Measurements from ENCODE around the gene HOMER3.
"Not testable (repeated sequence)": the region's sequence is repeated elsewhere in the genome, so short reads cannot be mapped to it uniquely, and the experiment has no call there.

Gene HOMER3

GRCh38 chr19:18952364-18953003 lies 11.5 kb upstream of the HOMER3 start:
- DNase-seq (ENCODE audit: low spot score): not testable (repeated sequence)

- no peak for DNase-seq (ENCODE audit: low spot score)
Measured at GRCh38 chr19:18951721-18952281, 10.8 kb upstream of the HOMER3 start.

- no peak for DNase-seq (ENCODE audit: low spot score)
Measured at GRCh38 chr19:18949858-18950257, 8.8 kb upstream of the HOMER3 start.

GRCh38 chr19:18948976-18949356 lies 7.9 kb upstream of the HOMER3 start:
- no peak for DNase-seq (ENCODE audit: low spot score)

GRCh38 chr19:18948075-18948975 lies 7.3 kb upstream of the HOMER3 start:
- DNase-seq (ENCODE audit: low spot score): no peak

GRCh38 chr19:18946918-18947317 lies 5.9 kb upstream of the HOMER3 start:
- no peak for DNase-seq (ENCODE audit: low spot score)

DNA sequence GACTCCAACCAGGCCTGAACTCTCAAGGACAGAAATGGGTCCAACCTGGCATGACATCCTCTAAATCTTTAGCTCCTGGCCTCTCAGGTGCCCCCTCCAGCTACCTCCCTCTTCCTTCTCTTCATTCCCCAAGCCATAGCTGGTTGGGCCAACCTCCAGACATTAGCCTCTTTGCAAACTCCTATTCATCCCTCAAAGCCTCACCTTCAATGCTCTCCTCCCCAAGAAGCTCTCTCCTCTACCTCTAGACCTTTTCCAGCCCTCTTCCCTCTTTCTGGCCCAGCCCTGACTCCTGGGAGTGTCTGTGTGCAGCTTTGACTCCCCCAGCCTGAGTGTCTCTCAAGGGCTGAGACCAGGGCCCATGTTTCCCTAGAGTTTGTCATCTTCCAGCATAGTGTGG lies 5.3 kb upstream of the HOMER3 start:
- DNase-seq (ENCODE audit: low spot score): no peak

DNA sequence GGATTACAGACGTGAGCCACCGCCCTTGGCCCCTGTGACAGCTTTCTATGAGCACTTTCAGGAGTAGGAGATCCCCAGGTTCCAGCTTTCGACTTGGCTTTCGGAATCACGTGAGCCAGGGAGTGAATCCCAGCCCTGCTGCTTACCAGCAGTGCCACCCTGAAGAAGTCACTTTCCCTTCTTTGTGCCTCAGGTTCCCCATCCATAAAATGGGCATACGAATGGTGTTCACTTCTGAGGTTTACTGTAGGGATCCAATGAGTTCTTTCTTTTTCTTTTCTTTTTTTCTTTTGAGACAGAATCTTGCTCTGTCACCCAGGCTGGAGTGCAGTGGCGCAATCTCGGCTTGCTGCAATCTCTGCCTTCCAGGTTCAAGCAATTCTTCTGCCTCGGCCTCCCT lies 4.3 kb upstream of the HOMER3 start:
- no peak for DNase-seq (ENCODE audit: low spot score)

DNA sequence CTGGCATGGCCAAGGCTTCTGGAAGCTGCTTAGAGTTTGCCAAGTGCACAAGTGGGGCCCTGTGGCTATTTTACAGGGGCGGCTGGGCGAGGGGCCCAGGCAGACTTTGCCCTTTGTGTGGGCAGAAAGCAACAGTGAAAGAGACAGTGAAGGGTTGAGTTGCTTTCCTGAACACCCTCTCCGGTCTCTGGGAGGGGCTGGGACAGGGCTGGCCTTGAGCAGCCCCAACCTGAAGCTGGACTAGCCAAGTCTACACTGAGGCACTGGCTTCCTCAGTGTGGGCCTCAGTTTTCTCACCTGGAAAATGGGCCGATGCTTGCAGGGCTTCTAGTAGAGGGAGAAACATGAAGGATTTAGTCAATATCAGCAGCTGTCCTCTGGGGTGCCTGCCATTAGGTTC lies 2.4 kb upstream of the HOMER3 start:
- no peak for DNase-seq (ENCODE audit: low spot score)

GRCh38 chr19:18942692-18943091 lies 1.7 kb upstream of the HOMER3 start:
- no peak for DNase-seq (ENCODE audit: low spot score)

DNA sequence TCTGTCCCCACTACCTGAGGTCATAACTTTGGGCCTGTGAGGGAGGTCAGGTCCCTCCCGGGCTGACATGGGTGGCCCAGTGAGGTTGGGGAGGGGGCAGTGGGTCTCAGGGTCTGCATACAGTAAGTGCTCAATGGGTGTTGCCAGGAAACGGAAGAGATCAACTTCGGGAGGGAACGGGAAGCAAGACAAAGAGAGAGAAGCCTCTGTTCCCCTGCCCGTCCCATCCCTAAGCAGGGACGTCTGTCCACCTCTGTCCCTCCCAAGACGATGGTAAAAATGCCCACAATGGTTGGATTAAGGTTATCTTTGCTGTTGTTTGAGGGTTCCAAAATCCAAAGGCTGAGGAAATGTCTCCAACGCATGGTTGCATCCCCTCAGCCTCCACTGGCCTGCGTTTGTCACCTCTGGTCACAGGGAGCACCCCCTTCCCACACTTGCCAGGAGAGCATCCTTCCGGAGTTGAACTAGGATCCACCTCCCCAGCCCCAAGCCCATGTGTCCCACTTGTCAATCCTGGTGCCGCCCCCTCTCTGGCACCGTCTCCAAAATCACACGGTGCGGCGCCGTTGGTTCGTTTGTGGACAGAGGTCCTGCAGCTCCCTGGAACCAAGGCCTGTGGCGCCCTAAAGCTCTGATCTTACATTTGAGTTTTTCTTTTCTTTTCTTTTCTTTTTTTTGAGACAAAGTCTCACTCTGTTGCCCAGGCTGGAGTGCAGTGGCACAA lies 774 bp upstream of the HOMER3 start:
- no peak for DNase-seq (ENCODE audit: low spot score)

DNA sequence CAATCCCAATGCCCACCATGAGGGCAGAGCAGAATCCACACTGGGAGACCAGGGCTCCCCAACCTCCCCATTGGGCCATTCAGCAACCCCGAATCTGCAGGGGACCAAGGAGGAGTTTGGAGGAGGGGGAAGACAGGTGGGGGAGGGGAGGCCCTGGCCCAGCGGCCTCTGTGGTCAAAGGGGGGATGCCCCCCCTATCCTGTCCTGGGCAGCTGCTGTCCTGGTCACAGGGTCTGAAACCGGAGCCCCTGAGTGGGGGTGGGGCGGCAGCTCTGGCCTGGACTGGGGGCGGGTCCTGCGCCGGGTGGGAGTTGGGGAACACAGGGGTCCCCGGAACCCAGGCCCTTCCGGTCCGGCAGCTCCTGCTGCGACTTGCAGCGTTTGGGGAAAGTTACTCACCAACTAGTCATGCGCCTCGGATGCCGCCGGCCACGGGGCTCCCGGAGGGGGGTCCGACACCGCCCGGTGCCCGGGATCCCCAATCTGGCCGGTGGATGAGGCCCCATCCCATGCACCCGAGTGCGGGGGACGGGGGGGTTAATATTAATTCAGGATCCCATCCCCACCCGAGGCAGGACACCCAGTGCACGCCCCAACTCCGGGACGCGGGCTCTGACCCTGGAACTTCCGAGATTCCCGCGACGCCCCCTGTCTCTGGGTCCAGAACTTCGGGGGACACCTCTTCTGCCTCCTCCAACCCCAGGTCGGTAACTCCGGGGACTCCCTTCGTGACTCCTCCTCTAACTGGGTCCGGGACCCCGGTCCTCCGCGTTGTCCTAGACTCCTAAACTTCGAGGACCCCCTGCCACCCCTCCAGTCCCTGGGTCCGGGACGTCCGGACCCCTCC lies 872 bp downstream of the HOMER3 start:
- DNase-seq (ENCODE audit: low spot score): peak; percentile 82

- no peak for DNase-seq (ENCODE audit: low spot score)
Measured at GRCh38 chr19:18939163-18939562, 1.9 kb downstream of the HOMER3 start.

- no peak for DNase-seq (ENCODE audit: low spot score)
Measured at GRCh38 chr19:18933297-18933696, 7.7 kb downstream of the HOMER3 start.

GRCh38 chr19:18932216-18932841 lies 8.7 kb downstream of the HOMER3 start:
- DNase-seq (ENCODE audit: low spot score): no peak

DNA sequence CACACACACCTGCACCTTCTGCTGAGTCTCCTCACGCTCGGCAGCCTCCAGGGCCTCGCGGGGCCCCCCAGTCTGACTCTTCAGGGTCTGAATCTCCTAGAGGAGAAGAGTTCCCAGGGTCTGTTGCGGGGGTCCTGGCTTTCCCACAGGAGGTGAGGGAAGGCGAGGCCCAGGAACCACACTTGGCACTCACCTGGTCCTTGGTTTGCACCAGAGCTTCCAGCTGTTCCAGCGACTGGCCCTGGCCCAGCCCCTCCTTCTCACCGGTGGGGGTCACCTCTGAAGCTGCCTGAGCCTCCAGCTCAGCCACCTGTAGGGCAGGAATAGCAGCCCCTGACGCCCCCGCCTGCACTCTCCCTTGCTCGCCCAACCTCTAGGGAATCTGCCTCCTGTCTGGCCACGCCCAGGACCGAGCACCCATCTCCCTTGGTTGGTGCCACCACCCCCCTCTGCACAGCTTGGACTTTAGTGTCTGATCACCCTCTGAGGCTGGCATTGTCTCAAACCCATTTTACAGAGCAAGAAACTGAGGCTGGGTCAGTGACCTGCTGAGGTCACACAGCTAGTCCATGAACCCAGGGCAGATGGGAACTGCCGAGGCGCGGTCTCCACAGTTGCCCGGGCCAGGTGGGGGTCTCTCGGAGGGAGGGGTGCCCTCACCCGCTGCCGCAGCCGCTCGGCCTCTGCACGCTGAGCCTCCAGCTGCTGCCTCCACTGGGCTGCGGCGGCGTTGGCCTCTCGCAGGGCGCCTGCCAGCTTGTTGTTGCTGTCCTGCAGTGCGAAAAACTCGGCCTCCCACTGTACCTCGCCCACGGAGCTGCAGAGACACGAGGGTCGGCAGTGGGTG lies 9.5 kb downstream of the HOMER3 start:
- no peak for DNase-seq (ENCODE audit: low spot score)

- DNase-seq (ENCODE audit: low spot score): no peak
Measured at GRCh38 chr19:18929311-18929710, 11.7 kb downstream of the HOMER3 start.

DNA sequence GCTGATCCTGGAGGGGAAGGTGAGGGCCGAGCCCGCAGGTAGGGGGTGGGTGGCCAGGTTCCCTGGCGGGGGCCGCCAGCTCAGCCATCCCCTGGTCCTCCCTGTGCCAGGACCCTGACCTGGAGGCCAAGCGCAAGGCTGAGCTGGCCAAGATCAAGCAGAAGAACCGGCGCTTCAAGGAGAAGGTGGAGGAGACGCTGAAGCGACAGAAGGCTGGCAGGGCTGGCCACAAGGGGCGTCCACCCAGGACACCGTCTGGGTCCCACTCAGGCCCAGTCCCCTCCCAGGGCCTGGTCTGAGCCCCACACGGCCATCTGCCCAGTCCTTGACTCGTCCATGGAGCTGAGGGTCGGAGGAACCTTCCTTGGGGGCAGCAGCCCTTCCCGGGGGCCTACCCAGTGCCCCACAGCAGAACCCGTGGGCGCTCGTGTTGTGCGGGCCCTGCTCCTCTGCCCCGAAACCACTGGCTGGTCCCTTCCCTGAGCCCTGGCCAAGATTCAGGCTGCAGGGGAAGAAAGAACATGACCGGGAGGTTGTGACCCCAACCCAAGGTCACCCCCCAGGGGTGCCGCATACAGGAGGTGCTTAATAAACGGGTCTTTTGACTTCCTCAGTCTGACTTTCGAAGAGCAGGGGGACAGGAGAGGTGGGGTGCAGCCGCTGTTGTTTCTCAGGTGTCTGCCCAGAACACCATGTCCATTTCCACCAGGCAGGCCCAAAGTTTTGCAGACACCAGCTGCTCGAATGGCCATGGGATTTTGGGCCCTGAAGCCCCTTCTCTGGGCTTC lies 12.8 kb downstream of the HOMER3 start:
- DNase-seq (ENCODE audit: low spot score): no peak

GRCh38 chr19:18924684-18925213 lies 16.3 kb downstream of the HOMER3 start:
- no peak for DNase-seq (ENCODE audit: low spot score)
